Lower leg skin (tissue), 4 donors: ENCODE data around the gene ADAMTS17. TPM values are rescaled to one million over a fixed set of nuclear protein-coding genes. Genes with fewer than 3 reads are reported as not detected.

Experiments used
- DNase-seq, 2 donors: peaks; one replicate each; pipeline ENCODE4 v3.0.0-alpha.2; 2019; ENCODE audit warnings: low spot score in 2 of 2
- H3K4me3 ChIP-seq: fragments of 200-600 bp; sonication (generic); 2 replicates; pipeline ENCODE4 v1.5.1; 2017; ENCODE audit warnings: mild to moderate bottlenecking, low read depth; ENCODE audit not compliant: poor library complexity, severe bottlenecking
- CTCF ChIP-seq, 3 donors: fragments of 450-650 bp; IDR thresholded peaks; one replicate each; pipeline ENCODE4 v1.5.1; 2016; ENCODE audit warnings: antibody characterized with exemption in 3 of 3, mild to moderate bottlenecking in 3 of 3, moderate library complexity in 2 of 3
- POLR2A ChIP-seq, 2 donors: fragments of 450-650 bp; IDR thresholded peaks; one replicate each; pipeline ENCODE4 v1.6.1; 2016 to 2017; ENCODE audit warnings: antibody characterized with exemption in 2 of 2, mild to moderate bottlenecking in 1 of 2, moderate library complexity in 1 of 2
- WGBS, 2 donors: methylation state at CpG; one replicate each; pipeline ENCODE4 v1.1.5; 2018; 5-methylcytosine and 5-hydroxymethylcytosine counted together
- intact Hi-C: fragments of 100-400 bp; cut with DNase I; formaldehyde crosslinking; loops from one replicate; pipeline ENCODE4 v1.15.0; 2023; ENCODE audit warnings: low total_unique reads
- total RNA-seq, 4 donors: library from RNA; depleted of rRNA; stranded (reverse); fragments of >200 nt; gene quantifications; one replicate each; pipeline ENCODE4 v1.1.0, GENCODE V29; 2016

Gene ADAMTS17
- total RNA-seq, 4 donors from 2014 or later, result 3.5 to 7.8 (median 3.9) TPM

DNA sequence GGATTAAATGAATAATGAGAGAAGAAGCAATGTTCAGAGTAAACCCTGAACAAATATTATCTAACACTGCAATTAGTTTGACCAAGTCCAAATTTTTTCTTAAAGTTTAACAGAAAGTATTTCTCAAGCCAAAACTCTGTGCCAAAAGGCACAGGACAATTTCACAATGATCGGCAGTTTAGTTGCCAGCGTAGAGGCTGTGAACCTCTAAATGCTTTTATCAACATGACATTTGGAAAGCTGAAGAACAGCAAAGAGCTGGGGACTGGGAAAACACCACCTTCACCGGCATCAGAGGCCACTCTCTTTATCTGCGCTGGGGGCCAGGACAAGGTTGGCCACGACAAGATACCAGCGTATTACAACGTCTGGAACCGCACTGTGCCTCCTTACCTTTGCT is 125.6 kb downstream of the ADAMTS17 start:
- H3K4me3 ChIP-seq, result no peak overlapping the region
- intact Hi-C loops, result no loop called here
- no peak for TF ChIP-seq CTCF (IDR thresholded peaks at IDR 0.05)
- TF ChIP-seq POLR2A (IDR thresholded peaks at IDR 0.05), result no peak
- peak in 1 of 2 donors; percentile 54 for DNase-seq
- 61 to 63% methylated on average over 8 of the region's 8 CpGs for WGBS, 2 donors

DNA sequence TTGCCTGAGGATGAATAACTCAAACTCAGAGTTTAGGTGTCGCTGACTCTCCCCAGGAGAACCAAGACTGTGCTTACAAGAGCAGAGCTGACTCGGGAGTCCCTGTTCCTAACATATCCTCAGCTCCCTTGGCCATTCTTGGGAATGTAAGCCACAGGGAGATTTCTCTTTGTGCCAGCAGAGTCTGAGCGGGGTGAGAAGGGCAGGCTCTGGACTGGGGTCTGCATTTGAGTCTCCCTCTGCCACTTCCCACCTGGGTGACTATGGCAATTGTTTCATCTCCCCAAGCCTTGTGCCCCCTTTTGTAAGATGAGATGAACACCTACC is 126.0 kb downstream of the ADAMTS17 start:
- TF ChIP-seq CTCF (IDR thresholded peaks at IDR 0.05), result no peak
- no peak for TF ChIP-seq POLR2A (IDR thresholded peaks at IDR 0.05)
- DNase-seq, result no peak
- WGBS, 2 donors, result 75 to 77% methylated on average over 3 of the region's 3 CpGs
- H3K4me3 ChIP-seq, result no peak overlapping the region
- intact Hi-C loops, result no loop called here

GRCh38 chr15:100215031-100215842 is 126.5 kb downstream of the ADAMTS17 start:
- peak in 1 of 2 donors; percentile 48 for DNase-seq
- intact Hi-C loops, result no loop called here
- TF ChIP-seq CTCF (IDR thresholded peaks at IDR 0.05), result no peak
- no peak for TF ChIP-seq POLR2A (IDR thresholded peaks at IDR 0.05)
- H3K4me3 ChIP-seq, result no peak overlapping the region
- WGBS, 2 donors, result 77 to 86% methylated on average over 13 of the region's 13 CpGs

GRCh38 chr15:100211855-100212850 is 129.6 kb downstream of the ADAMTS17 start:
- intact Hi-C loops, result no loop called here
- H3K4me3 ChIP-seq, result no peak overlapping the region
- no peak for TF ChIP-seq CTCF (IDR thresholded peaks at IDR 0.05)
- no peak for TF ChIP-seq POLR2A (IDR thresholded peaks at IDR 0.05)
- WGBS, 2 donors, result 37 to 39% methylated on average over 11 of the region's 11 CpGs
- DNase-seq, result no peak

DNA sequence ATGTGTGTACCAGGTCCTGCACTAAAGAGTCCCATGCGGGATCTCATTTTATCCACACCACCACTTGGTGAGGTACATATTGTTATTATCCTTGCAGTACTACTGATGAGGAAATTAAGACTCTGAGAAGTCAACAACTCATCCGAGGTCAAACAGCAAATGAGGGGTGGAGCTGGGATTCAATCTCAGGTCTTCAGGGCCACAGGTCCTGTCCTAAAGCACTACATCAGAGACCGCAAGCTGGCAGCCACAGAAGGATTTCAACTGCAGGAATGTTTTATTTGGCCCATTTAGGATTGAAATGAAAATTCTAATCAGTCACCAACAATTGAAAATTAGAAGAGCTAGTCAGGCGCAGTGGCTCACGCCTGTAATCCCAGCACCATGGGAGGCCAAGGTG is 131.4 kb downstream of the ADAMTS17 start:
- TF ChIP-seq CTCF (IDR thresholded peaks at IDR 0.05) (no peak), POLR2A (IDR thresholded peaks at IDR 0.05) (no peak)
- no peak overlapping the region for H3K4me3 ChIP-seq
- WGBS, 2 donors, result 91 to 99% methylated on average over 5 of the region's 5 CpGs
- intact Hi-C loops, result no loop called here
- DNase-seq, result no peak
